Muscle layer of duodenum (tissue), 2 donors: ENCODE results near the gene ZBTB39.

Experiments used
- H3K27ac ChIP-seq: one replicate; pipeline ENCODE4 v1.7.0; 2013; ENCODE audit warnings: mild to moderate bottlenecking, low read length
- H3K27me3 ChIP-seq: one replicate; pipeline ENCODE4 v1.7.0; 2013; ENCODE audit warnings: low read depth, mild to moderate bottlenecking, control low read depth, low read length
- H3K36me3 ChIP-seq, 2 donors: one replicate each; pipeline ENCODE4 v1.7.0; 2013; ENCODE audit warnings: low read length in 2 of 2, control low read depth in 1 of 2, mild to moderate bottlenecking in 1 of 2; ENCODE audit not compliant: insufficient read depth in 2 of 2, control insufficient read depth in 1 of 2
- H3K4me1 ChIP-seq, 2 donors: one replicate each; pipeline ENCODE4 v1.7.0; 2013; ENCODE audit warnings: low read length in 2 of 2, mild to moderate bottlenecking in 2 of 2, control low read depth in 1 of 2, moderate library complexity in 1 of 2; ENCODE audit not compliant: insufficient read depth in 2 of 2, control insufficient read depth in 1 of 2
- H3K4me3 ChIP-seq, 2 donors: one replicate each; pipeline ENCODE4 v1.7.0; 2013; ENCODE audit warnings: low read length in 2 of 2, low read depth in 1 of 2, mild to moderate bottlenecking in 1 of 2
- H3K9me3 ChIP-seq, 2 donors: one replicate each; pipeline ENCODE4 v1.7.0; 2013; ENCODE audit warnings: low read length in 2 of 2, control low read depth in 1 of 2, mild to moderate bottlenecking in 1 of 2; ENCODE audit not compliant: control insufficient read depth in 1 of 2
- donor health status: healthy.

ZBTB39 gene

DNA sequence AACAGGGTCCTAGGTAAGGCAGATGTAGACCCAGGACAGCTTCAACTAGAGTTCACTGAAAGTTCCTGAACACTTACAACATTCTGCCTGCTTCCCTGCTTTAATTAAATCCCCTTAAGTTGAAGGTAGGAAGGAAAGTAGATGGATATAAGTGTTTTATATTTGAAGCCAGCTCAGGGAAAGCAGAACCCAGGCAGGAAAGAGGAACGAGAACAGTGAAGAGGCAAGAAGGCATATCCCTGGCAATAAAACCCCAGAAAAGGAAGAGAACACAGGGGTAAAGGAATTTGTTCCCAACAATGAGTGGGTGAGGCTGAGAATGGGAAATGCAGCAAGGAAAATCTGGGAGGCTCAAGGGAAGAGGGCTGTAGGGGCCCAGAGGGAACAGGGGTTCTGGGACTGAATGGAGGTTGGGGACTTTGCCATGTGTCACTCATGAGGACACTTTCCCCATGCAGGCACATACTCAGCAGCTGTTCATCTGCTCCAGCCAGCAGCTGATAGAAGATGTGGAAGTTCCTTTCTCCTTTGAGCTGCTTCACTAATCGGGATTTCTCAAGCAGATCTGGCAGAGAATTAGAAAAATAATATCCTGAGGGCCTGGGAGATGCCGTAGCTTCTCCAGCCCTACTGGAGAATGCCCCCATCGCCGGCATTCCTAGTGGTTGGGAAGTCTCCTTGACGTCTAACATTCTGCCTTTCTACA lies 39.9 kb upstream of the ZBTB39 start:
- no peak overlapping the region for H3K27ac ChIP-seq
- no peaks in the 10 kb centered on the region for H3K36me3 ChIP-seq
- H3K4me1 ChIP-seq: no peaks in the 10 kb centered on the region
- no peaks in the 10 kb centered on the region for H3K27me3 ChIP-seq
- no peak overlapping the region for H3K4me3 ChIP-seq
- no peaks in the 10 kb centered on the region for H3K9me3 ChIP-seq

DNA sequence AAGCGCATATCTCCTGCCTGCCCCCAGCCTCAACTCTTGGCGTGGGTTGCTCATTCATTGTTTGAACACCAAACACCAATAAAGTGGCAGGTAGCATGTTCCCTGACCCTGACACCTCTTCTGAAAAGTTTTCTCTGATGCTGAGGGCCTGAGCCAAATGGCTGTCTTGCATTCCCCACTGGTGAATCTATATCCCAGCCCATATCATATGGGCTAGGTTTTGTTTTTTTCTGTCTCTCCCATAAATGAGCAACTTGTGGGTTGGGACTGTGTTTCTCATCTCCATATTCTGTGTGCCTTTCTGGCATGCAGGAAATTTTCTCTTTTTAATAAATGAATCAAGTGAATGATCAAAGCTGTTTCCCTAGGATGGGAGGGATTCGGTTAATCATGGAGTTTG lies 38.5 kb upstream of the ZBTB39 start:
- Histone ChIP-seq H3K9me3 (no peaks in the 10 kb centered on the region), H3K27ac (no peak overlapping the region), H3K4me1 (no peaks in the 10 kb centered on the region), H3K27me3 (no peaks in the 10 kb centered on the region), H3K36me3 (no peaks in the 10 kb centered on the region), H3K4me3 (no peak overlapping the region)

DNA sequence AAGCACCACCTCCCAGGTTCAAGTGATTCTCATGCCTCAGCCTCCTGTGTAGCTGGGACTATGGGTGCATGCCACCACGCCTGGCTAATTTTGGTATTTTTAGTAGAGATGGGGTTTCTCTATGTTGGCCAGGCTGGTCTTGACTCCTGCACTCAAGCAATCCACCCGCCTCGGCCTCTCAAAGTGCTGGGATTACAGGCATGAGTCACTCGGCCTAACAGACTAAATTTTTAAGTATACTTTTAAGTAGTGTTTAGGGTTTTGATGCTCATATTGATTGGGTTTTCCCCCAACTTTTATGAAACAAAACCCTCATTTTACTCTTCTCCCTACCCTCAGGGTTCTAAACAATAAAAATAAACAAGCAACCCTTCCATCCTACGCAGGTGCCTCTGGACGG lies 38.1 kb upstream of the ZBTB39 start:
- no peaks in the 10 kb centered on the region for H3K9me3 ChIP-seq
- H3K27ac ChIP-seq: no peak overlapping the region
- no peaks in the 10 kb centered on the region for H3K36me3 ChIP-seq
- H3K27me3 ChIP-seq: no peaks in the 10 kb centered on the region
- H3K4me1 ChIP-seq: no peaks in the 10 kb centered on the region
- H3K4me3 ChIP-seq: no peak overlapping the region

DNA sequence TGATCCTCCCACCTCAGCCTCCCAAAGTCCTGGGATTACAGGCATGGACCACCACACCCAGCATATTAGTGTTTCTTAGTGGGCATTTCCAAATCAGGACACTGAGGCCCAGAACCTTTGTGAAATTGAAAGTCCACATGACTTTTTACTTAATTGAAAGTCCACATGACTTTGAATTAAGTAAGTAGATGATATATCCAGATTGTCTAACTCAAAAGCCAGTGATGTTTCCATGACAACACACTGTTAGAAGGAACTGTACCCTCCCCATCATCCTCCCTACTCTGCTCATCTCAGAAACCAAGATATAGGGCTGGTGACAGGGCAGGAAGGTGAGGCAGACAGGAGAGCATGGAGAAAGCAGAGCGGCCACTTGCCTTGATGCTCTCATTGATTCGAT lies 36.3 kb upstream of the ZBTB39 start:
- H3K4me1 ChIP-seq: no peaks in the 10 kb centered on the region

DNA sequence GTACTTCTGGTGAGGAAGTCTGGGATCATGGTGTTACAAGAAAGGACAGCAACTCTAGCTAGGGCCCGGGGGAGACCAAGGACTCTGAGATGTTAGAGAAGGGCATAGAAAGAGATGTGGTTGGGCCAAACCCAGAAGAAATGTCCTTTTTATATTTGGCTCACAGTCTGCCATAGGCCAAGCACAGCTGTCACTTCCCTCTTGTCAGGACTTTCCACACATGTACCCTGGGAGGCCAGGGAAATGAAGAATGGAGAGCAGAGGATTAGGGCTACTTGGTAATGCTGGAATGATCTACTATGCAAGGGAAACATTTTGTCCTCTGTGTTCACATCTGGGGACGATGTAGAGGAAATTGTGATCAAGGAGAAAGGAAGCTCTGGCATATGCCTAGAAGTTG lies 34.4 kb upstream of the ZBTB39 start:
- no peak overlapping the region for H3K27ac ChIP-seq
- no peaks in the 10 kb centered on the region for H3K36me3 ChIP-seq
- no peaks in the 10 kb centered on the region for H3K27me3 ChIP-seq
- no peak overlapping the region for H3K4me3 ChIP-seq
- no peaks in the 10 kb centered on the region for H3K4me1 ChIP-seq
- H3K9me3 ChIP-seq: no peaks in the 10 kb centered on the region

More for the DNA sequence above, 36.3 kb upstream of the ZBTB39 start:
- H3K9me3 ChIP-seq: no peaks in the 10 kb centered on the region
- no peaks in the 10 kb centered on the region for H3K27me3 ChIP-seq
- H3K27ac ChIP-seq: no peak overlapping the region
- no peak overlapping the region for H3K4me3 ChIP-seq
- no peaks in the 10 kb centered on the region for H3K36me3 ChIP-seq

DNA sequence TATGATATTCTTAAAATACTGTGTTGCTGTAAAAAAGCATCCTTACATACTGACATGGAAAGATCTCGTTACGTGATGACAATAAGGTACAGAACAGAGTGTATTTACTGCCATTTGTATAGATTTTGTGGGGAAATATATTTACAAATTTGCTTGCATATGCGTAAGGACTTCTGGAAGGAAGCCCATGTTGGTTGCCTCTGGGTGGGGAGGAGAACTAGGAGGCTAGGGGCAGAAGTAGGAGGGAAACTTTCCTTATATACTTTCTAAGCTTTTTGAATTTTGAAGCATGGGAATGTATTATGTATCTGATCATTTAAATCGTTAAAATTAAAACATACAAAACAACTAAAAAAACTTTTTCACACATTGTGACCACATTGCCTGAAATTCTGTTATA lies 33.9 kb upstream of the ZBTB39 start:
- no peaks in the 10 kb centered on the region for H3K9me3 ChIP-seq
- H3K36me3 ChIP-seq: no peaks in the 10 kb centered on the region
- H3K4me3 ChIP-seq: no peak overlapping the region
- H3K4me1 ChIP-seq: no peaks in the 10 kb centered on the region
- H3K27me3 ChIP-seq: no peaks in the 10 kb centered on the region
- no peak overlapping the region for H3K27ac ChIP-seq

DNA sequence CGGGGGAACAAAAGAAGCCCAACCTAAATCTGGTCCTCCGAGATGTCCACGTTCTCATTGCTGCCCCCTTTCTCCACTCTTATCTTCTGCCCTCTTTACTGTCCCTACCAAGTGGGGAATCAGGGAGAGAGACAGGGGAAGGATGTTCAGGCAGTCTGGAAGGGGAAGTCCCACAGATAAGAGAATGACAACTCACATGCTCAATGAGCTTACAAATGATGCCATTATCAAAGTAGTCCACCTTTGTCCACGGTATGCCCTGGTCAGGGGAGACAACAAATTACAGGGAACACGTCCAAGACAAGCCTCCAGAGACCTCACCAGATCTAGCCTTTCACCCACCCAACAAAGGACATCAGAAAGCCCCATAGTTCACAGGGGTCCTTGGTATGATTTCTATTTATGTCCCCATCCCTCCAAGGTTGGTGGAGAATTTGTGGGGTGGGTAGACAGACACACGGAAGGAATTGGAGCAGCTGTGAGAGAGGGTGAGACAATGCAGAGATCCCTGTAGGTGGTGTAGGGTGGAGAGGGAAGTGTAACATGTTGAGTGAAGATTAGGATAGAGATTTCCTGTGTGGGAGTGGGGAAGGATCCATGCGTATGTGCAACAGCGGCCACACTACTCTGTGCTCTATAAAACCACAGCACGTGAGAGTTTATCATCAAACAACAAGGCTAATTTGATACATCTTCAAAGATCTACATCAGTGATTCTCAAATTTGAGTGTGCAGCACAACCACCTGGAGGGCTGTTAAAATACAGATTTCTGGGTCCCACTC lies 32.9 kb upstream of the ZBTB39 start:
- H3K36me3 ChIP-seq: no peaks in the 10 kb centered on the region

DNA sequence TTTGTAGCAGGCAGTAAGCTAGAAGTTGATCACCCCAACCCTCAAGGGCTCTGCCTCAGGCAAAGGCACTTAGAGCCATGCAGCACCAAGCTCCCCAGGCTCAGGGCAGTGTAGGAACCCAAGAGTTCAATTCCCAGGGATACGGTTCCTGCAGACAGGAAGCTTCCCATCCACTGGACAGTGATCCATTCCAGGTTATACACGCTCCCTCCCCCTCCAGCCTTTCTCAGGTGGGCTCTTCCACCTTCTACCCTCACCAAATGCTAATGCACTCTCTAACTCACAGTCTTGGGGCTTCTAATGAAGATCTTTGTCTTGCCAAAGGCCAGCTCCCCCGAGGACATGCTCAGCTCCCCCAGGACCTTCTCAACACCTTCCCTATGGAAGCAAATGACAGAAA lies 30.9 kb upstream of the ZBTB39 start:
- no peaks in the 10 kb centered on the region for H3K9me3 ChIP-seq
- no peaks in the 10 kb centered on the region for H3K27me3 ChIP-seq
- no peak overlapping the region for H3K4me3 ChIP-seq
- no peak overlapping the region for H3K27ac ChIP-seq
- no peaks in the 10 kb centered on the region for H3K4me1 ChIP-seq
- H3K36me3 ChIP-seq: no peaks in the 10 kb centered on the region

More for the DNA sequence above, 32.9 kb upstream of the ZBTB39 start:
- Histone ChIP-seq H3K27me3 (no peaks in the 10 kb centered on the region), H3K4me3 (no peak overlapping the region), H3K9me3 (no peaks in the 10 kb centered on the region), H3K4me1 (no peaks in the 10 kb centered on the region), H3K27ac (no peak overlapping the region)

DNA sequence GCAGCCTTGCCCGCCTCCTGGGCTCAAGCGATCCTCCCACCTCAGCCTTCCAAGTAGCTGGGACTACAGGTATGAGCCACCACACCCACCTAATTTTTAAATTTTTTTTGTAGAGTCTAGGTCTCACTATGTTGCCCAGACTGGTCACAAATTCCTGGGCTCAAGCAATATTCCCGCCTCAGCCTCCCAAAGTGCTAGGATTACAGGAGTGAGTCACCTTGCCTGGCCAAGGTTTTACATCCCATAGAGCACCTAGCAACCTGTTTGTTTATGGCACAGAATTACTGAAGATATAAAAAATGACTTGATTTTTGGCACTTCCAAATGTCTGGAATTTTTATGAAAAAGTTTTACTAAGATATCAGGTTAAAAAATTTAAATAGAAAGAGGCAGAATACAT lies 27.1 kb upstream of the ZBTB39 start:
- Histone ChIP-seq H3K4me1 (peaks cover 0 to under 1% of the 10 kb centered on the region in 2 donors), H3K4me3 (no peak overlapping the region), H3K9me3 (no peaks in the 10 kb centered on the region), H3K27me3 (no peaks in the 10 kb centered on the region), H3K36me3 (no peaks in the 10 kb centered on the region), H3K27ac (no peak overlapping the region)

DNA sequence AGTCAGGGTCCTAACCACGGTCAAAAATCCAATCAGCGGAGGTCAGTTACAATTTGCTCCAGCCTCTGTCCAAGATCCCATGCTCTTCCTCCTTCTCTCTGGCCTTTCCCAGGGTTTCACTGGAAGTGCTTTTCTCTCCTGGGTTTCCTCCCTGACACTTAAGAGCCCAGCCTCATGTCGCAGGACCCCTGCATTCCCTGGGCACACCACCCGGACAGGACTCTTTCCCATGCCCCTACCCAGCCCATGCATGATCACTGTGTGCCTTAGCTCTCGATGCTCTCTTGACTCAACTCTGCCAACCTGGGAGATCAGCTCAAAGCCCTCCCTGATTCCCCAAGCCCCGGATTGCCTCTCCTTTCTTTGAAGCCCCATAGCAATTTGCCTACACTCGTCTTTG lies 25.4 kb upstream of the ZBTB39 start:
- no peak overlapping the region for H3K27ac ChIP-seq
- H3K9me3 ChIP-seq: no peaks in the 10 kb centered on the region
- peaks cover 0 to 10% of the 10 kb centered on the region in 2 donors for H3K4me1 ChIP-seq
- H3K36me3 ChIP-seq: no peaks in the 10 kb centered on the region
- no peak overlapping the region for H3K4me3 ChIP-seq
- H3K27me3 ChIP-seq: no peaks in the 10 kb centered on the region

DNA sequence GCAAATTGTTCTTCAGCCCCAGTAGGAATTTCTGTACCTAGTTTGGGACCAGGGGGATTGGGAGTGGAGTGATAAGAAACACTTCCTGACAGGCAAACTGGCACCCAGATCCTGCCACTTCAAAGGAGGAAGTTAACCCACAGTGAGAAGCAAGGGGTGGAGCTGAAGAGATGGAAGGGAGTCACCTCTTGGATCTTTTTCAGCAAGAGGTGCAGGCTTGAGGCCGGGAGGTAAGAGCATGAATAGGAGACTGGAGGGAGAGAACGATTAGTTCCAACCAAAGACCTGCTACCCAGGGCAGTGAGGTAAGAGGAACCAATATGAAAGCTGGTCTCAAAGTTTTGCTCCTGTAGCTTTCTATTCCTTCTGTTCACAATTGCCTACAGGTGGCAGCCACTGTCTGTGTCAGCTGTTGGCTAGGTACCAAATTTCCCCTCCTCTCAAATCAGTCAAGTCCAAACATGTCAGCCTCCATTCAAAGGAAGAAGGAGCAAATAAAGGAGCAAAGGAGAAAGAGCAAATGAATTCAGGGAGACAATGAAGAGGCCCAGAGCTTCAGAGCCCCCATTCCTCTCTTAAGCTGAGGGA lies 24.9 kb upstream of the ZBTB39 start:
- Histone ChIP-seq H3K4me3 (no peak overlapping the region), H3K4me1 (peaks cover 0 to 16% of the 10 kb centered on the region in 2 donors), H3K9me3 (no peaks in the 10 kb centered on the region), H3K36me3 (no peaks in the 10 kb centered on the region), H3K27ac (no peak overlapping the region), H3K27me3 (no peaks in the 10 kb centered on the region)
